GM20431 (cell line): Measurements from ENCODE around the gene PSTPIP1.
"Not testable (repeated sequence)": the region's sequence is repeated elsewhere in the genome, so short reads cannot be mapped to it uniquely, and the experiment has no call there.

Experiments used
- in situ Hi-C: fragments of 300-500 bp; cut with MseI, MboI; formaldehyde crosslinking; loops from one replicate; pipeline ENCODE4 v1.15.0; 2020; ENCODE audit warnings: low sequenced_read_pairs; ENCODE audit not compliant: unreplicated experiment

PSTPIP1 gene

GRCh38 chr15:76994971-76995945 is at the start of gene PSTPIP1:
Gene PSTPIP1, plus strand, starts transcription at chr15:76995126. Its CDS starts 448 bp downstream, at chr15:76995574.
- in situ Hi-C loops = no loop called here

- in situ Hi-C loops = no loop called here
Observed at GRCh38 chr15:76945494-76946093, 49.3 kb upstream of the PSTPIP1 start.

- in situ Hi-C loops = no loop called here
Observed at GRCh38 chr15:76947454-76947853, 47.5 kb upstream of the PSTPIP1 start.

GRCh38 chr15:76951220-76951619 is 43.7 kb upstream of the PSTPIP1 start:
- in situ Hi-C loops = no loop called here

GRCh38 chr15:76953913-76954312 is 41.0 kb upstream of the PSTPIP1 start:
- in situ Hi-C loops = no loop called here

GRCh38 chr15:76954744-76955143 is 40.2 kb upstream of the PSTPIP1 start:
- in situ Hi-C loops = no loop called here

GRCh38 chr15:76961268-76962011 is 33.5 kb upstream of the PSTPIP1 start:
- in situ Hi-C loops = no loop called here

GRCh38 chr15:76962337-76963013 is 32.5 kb upstream of the PSTPIP1 start:
- in situ Hi-C loops = no loop called here

- in situ Hi-C loops = no loop called here
Observed at GRCh38 chr15:76963596-76963995, 31.3 kb upstream of the PSTPIP1 start.

- in situ Hi-C loops = no loop called here
Observed at GRCh38 chr15:76964157-76964556, 30.8 kb upstream of the PSTPIP1 start.

GRCh38 chr15:76966051-76966450 is 28.9 kb upstream of the PSTPIP1 start:
- in situ Hi-C loops = not testable (repeated sequence)

- in situ Hi-C loops = no loop called here
Observed at GRCh38 chr15:76967067-76967466, 27.9 kb upstream of the PSTPIP1 start.

GRCh38 chr15:76968306-76968705 is 26.6 kb upstream of the PSTPIP1 start:
- in situ Hi-C loops = no loop called here

- in situ Hi-C loops = no loop called here
Observed at GRCh38 chr15:76972389-76973361, 22.3 kb upstream of the PSTPIP1 start.

GRCh38 chr15:76973362-76973743 is 21.6 kb upstream of the PSTPIP1 start:
- in situ Hi-C loops = no loop called here

GRCh38 chr15:76973906-76974305 is 21.0 kb upstream of the PSTPIP1 start:
- in situ Hi-C loops = no loop called here

- in situ Hi-C loops = no loop called here
Observed at GRCh38 chr15:76974456-76975036, 20.4 kb upstream of the PSTPIP1 start.

- in situ Hi-C loops = no loop called here
Observed at GRCh38 chr15:76976141-76976540, 18.8 kb upstream of the PSTPIP1 start.
